Measurements from ENCODE around the gene TEDDM1.
"Not testable (repeated sequence)": the region's sequence is repeated elsewhere in the genome, so short reads cannot be mapped to it uniquely, and the experiment has no call there.

The TEDDM1 gene

GRCh38 chr1:182400567-182400966 lies at the start of gene TEDDM1:
TEDDM1 (minus strand) TSS chr1:182400667; CDS start chr1:182400485, 182 bp downstream.
- DNase-seq = no peak

GRCh38 chr1:182450087-182450486 lies 49.6 kb upstream of the TEDDM1 start, which contains the start of gene RGSL1:
RGSL1 (plus strand) TSS chr1:182450146; CDS start chr1:182450166, 20 bp downstream.
- DNase-seq = no peak

GRCh38 chr1:182447660-182448059 lies 47.2 kb upstream of the TEDDM1 start:
- DNase-seq = no peak

- DNase-seq = not testable (repeated sequence)
Measured at GRCh38 chr1:182447124-182447523, 46.7 kb upstream of the TEDDM1 start.

GRCh38 chr1:182446033-182446669 lies 45.7 kb upstream of the TEDDM1 start:
- DNase-seq = peak; percentile 21

- no peak for DNase-seq
Measured at GRCh38 chr1:182444497-182444896, 44.0 kb upstream of the TEDDM1 start.

- DNase-seq = no peak
Measured at GRCh38 chr1:182442333-182442732, 41.9 kb upstream of the TEDDM1 start.

- DNase-seq = no peak
Measured at GRCh38 chr1:182441719-182442118, 41.3 kb upstream of the TEDDM1 start.

GRCh38 chr1:182438326-182438725 lies 37.9 kb upstream of the TEDDM1 start:
- no peak for DNase-seq

- no peak for DNase-seq
Measured at GRCh38 chr1:182433580-182433979, 33.1 kb upstream of the TEDDM1 start.

- no peak for DNase-seq
Measured at GRCh38 chr1:182431278-182431677, 30.8 kb upstream of the TEDDM1 start.

GRCh38 chr1:182430263-182431068 lies 30.0 kb upstream of the TEDDM1 start:
- DNase-seq = no peak

GRCh38 chr1:182428043-182428442 lies 27.6 kb upstream of the TEDDM1 start:
- DNase-seq = no peak

- no peak for DNase-seq
Measured at GRCh38 chr1:182426442-182427430, 26.3 kb upstream of the TEDDM1 start.

GRCh38 chr1:182415789-182416188 lies 15.3 kb upstream of the TEDDM1 start:
- DNase-seq = no peak

GRCh38 chr1:182413969-182414368 lies 13.5 kb upstream of the TEDDM1 start:
- DNase-seq = no peak

GRCh38 chr1:182413486-182413885 lies 13.0 kb upstream of the TEDDM1 start:
- no peak for DNase-seq

- no peak for DNase-seq
Measured at GRCh38 chr1:182410620-182411273, 10.3 kb upstream of the TEDDM1 start.

- no peak for DNase-seq
Measured at GRCh38 chr1:182410138-182410537, 9.7 kb upstream of the TEDDM1 start.

- no peak for DNase-seq
Measured at GRCh38 chr1:182408435-182409075, 8.1 kb upstream of the TEDDM1 start.

- DNase-seq = no peak
Measured at GRCh38 chr1:182407724-182408123, 7.3 kb upstream of the TEDDM1 start.

- DNase-seq = no peak
Measured at GRCh38 chr1:182406012-182406411, 5.5 kb upstream of the TEDDM1 start.
